ENCODE data around the gene IDH3A.

IDH3A gene

DNA sequence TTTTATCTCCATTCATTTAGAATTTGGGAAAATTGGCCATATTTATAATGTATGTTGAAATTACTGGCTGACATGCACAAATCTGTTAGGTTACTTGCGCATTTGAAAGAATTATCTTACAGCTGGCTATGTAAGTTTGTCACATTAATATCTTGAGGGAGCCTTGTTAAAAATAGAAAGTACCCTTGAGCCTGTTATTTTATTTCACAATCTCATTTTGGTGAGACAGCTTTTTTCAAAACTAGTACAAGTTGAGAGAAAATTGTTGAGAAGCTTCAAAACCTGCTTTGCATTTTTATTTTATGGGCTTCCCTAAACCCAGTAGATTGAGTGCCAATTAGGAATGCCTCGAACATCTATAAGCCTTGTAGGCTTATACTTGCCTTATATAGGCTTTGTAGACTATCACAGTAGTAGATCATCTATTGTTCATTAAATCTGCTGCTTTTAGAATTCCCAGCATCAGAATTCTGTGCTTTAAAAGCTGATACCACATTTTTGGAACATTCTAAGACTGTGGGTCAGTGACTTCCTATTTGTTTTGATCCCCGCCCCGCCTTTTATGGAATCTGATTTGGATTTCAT lies 6.3 kb downstream of the IDH3A start:
- no peak for TF ChIP-seq CTCF (IDR thresholded peaks at IDR 0.05; ENCODE audit: insufficient read depth, low read length, poor library complexity, severe bottlenecking)
- no peak for TF ChIP-seq EZH2phosphoT487 (conservative IDR thresholded peaks at IDR 0.05; ENCODE audit: low read length)
- Histone ChIP-seq H2AFZ (ENCODE audit: low read depth, low read length, severe bottlenecking) (no peak overlapping the region), H3F3A (ENCODE audit: insufficient read depth) (0 out of 2 replicates have a peak, but pooled peaks cover 11% of the 10 kb centered on the region), H3K9ac (ENCODE audit: low read length) (no peak overlapping the region), H3K4me3 (ENCODE audit: insufficient read depth, low read length, poor library complexity, severe bottlenecking) (no peak overlapping the region), H3K27ac (ENCODE audit: low read depth, low read length) (no peak overlapping the region), H3K9me2 (replicated peaks; ENCODE audit: insufficient read depth, low read length) (no peaks in the 10 kb centered on the region), H3K36me3 (ENCODE audit: low read length) (peaks cover 8% of the 10 kb centered on the region; the same call in 1 of the 2 replicates), H3K27me3 (ENCODE audit: low read length) (no peaks in the 10 kb centered on the region), H4K20me1 (ENCODE audit: low read depth, low read length) (no peaks in the 10 kb centered on the region), H3K9me3 (ENCODE audit: insufficient read depth, low read length) (no peaks in the 10 kb centered on the region), H3K4me2 (ENCODE audit: low read depth, low read length, poor library complexity, severe bottlenecking) (no peak overlapping the region), H3K79me2 (ENCODE audit: insufficient read depth, low read length) (peaks cover 21% of the 10 kb centered on the region; the same call in 1 of the 2 replicates)

GRCh38 chr15:78156653-78157052 lies 7.5 kb downstream of the IDH3A start:
- Histone ChIP-seq H3K36me3 (ENCODE audit: low read length) (peaks cover 8% of the 10 kb centered on the region; the same call in 1 of the 2 replicates), H2AFZ (ENCODE audit: low read depth, low read length, severe bottlenecking) (no peak overlapping the region), H3K79me2 (ENCODE audit: insufficient read depth, low read length) (peaks cover 15% of the 10 kb centered on the region; the same call in 1 of the 2 replicates), H3K9me2 (replicated peaks; ENCODE audit: insufficient read depth, low read length) (no peaks in the 10 kb centered on the region), H3K27me3 (ENCODE audit: low read length) (no peaks in the 10 kb centered on the region), H4K20me1 (ENCODE audit: low read depth, low read length) (no peaks in the 10 kb centered on the region), H3F3A (ENCODE audit: insufficient read depth) (0 out of 2 replicates have a peak, but pooled peaks cover 6% of the 10 kb centered on the region), H3K4me3 (ENCODE audit: insufficient read depth, low read length, poor library complexity, severe bottlenecking) (no peak overlapping the region), H3K9ac (ENCODE audit: low read length) (no peak overlapping the region), H3K4me2 (ENCODE audit: low read depth, low read length, poor library complexity, severe bottlenecking) (no peak overlapping the region), H3K27ac (ENCODE audit: low read depth, low read length) (no peak overlapping the region), H3K9me3 (ENCODE audit: insufficient read depth, low read length) (no peaks in the 10 kb centered on the region)
- TF ChIP-seq CTCF (IDR thresholded peaks at IDR 0.05; ENCODE audit: insufficient read depth, low read length, poor library complexity, severe bottlenecking) (no peak), EZH2phosphoT487 (conservative IDR thresholded peaks at IDR 0.05; ENCODE audit: low read length) (no peak)

- H3K4me2 ChIP-seq (ENCODE audit: low read depth, low read length, poor library complexity, severe bottlenecking): no peak overlapping the region
- H3K27ac ChIP-seq (ENCODE audit: low read depth, low read length): no peak overlapping the region
- H3F3A ChIP-seq (ENCODE audit: insufficient read depth): 0 out of 2 replicates have a peak, but pooled peaks cover 6% of the 10 kb centered on the region
- H3K4me3 ChIP-seq (ENCODE audit: insufficient read depth, low read length, poor library complexity, severe bottlenecking): no peak overlapping the region
- peaks cover 8% of the 10 kb centered on the region; the same call in 1 of the 2 replicates for H3K36me3 ChIP-seq (ENCODE audit: low read length)
- H3K9me3 ChIP-seq (ENCODE audit: insufficient read depth, low read length): no peaks in the 10 kb centered on the region
- H3K9ac ChIP-seq (ENCODE audit: low read length): no peak overlapping the region
- TF ChIP-seq EZH2phosphoT487 (conservative IDR thresholded peaks at IDR 0.05; ENCODE audit: low read length) (no peak), CTCF (IDR thresholded peaks at IDR 0.05; ENCODE audit: insufficient read depth, low read length, poor library complexity, severe bottlenecking) (no peak)
- no peaks in the 10 kb centered on the region for H3K27me3 ChIP-seq (ENCODE audit: low read length)
- H4K20me1 ChIP-seq (ENCODE audit: low read depth, low read length): no peaks in the 10 kb centered on the region
- no peaks in the 10 kb centered on the region for H3K9me2 ChIP-seq (replicated peaks; ENCODE audit: insufficient read depth, low read length)
- H2AFZ ChIP-seq (ENCODE audit: low read depth, low read length, severe bottlenecking): no peak overlapping the region
- peaks cover 15% of the 10 kb centered on the region; the same call in 1 of the 2 replicates for H3K79me2 ChIP-seq (ENCODE audit: insufficient read depth, low read length)
Measured at GRCh38 chr15:78157203-78157602, 8.0 kb downstream of the IDH3A start.
